HepG2 (cell line): ENCODE results near the gene NDUFA13. TPM values are rescaled to one million over a fixed set of nuclear protein-coding genes. Genes with fewer than 3 reads are reported as not detected.

Experiments
- ATAC-seq: fragments of 200-7000 bp; cut with Tn5 transposase; 3 replicates; pipeline ENCODE4 v1.9.1; 2020; ENCODE audit warnings: mild to moderate bottlenecking, moderate library complexity
- BruUV-seq: library from RNA; stranded (reverse); fragments of 400-500 nt; replicated peaks from 2 replicates; lab custom pipeline; 2021; lab: Mats Ljungman, UMichigan
- CTCF ChIA-PET: fragments of 300-600 bp; formaldehyde crosslinking; extraction: SDS; loops from one replicate; lab custom pipeline; 2021; ENCODE audit warnings: low total read pairs, inconsistent platforms, low intra/inter-chr PET ratio; lab: Yijun Ruan, JAX
- POLR2A ChIA-PET: fragments of 350-600 bp; sonication (Branson Sonifier 250); formaldehyde crosslinking; loops from one replicate; lab custom pipeline; 2020; ENCODE audit warnings: antibody characterized with exemption, inconsistent platforms; lab: Yijun Ruan, JAX
- DNase-seq: peaks from one replicate; pipeline ENCODE4 v3.0.0-alpha.2; 2015; ENCODE audit warnings: low spot score
- FAIRE-seq: peaks from 3 replicates; lab custom pipeline; 2011; peaks lifted over from hg19 to GRCh38; lab: Jason Lieb, UNC
- H2AFZ ChIP-seq: one replicate; pipeline ENCODE4 v1.6.1; 2011; ENCODE audit warnings: low read length, inconsistent platforms
- H3K27ac ChIP-seq: fragments of 300-600 bp; 3 replicates; pipeline ENCODE4 v1.8.0; 2011; ENCODE audit warnings: mixed run types, mild to moderate bottlenecking, mixed read lengths, low read length, inconsistent platforms; ENCODE audit not compliant: insufficient read depth; ENCODE audit errors: extremely low read length
- H3K27me3 ChIP-seq, 2 experiments: fragments of 200-600 bp in 1 of 2; 2 replicates in 1 of 2; 3 replicates in 1 of 2; pipeline versions ENCODE4 v1.6.0 to v1.8.0; 2011; ENCODE audit warnings: low read length in 2 of 2, mild to moderate bottlenecking in 2 of 2, moderate library complexity in 2 of 2, inconsistent platforms in 1 of 2; ENCODE audit not compliant: insufficient read depth in 2 of 2, control insufficient read depth in 1 of 2
- H3K36me3 ChIP-seq, 2 experiments: fragments of 200-600 bp in 1 of 2; replicated peaks in 1 of 2; 2 replicates in 1 of 2; 3 replicates in 1 of 2; pipeline versions ENCODE4 v1.5.1 to v1.8.0; 2011; ENCODE audit warnings: low read length in 2 of 2, inconsistent platforms in 1 of 2; ENCODE audit not compliant: insufficient read depth in 2 of 2, control insufficient read depth in 1 of 2
- H3K4me1 ChIP-seq: 2 replicates; pipeline ENCODE4 v1.5.1; 2012; ENCODE audit warnings: low read length, inconsistent platforms; ENCODE audit not compliant: insufficient read depth
- H3K4me2 ChIP-seq: 2 replicates; pipeline ENCODE4 v1.6.0; 2011; ENCODE audit warnings: low read depth, low read length, inconsistent platforms
- H3K4me3 ChIP-seq, 3 experiments: fragments of 200-600 bp in 1 of 3; sonication (generic), shearing (Covaris generic) in 1 of 3; replicated peaks in 1 of 3; 2 replicates each; pipeline ENCODE4 v1.5.1; 2011 to 2016; ENCODE audit warnings: low read length in 3 of 3, inconsistent platforms in 2 of 3, low read depth in 2 of 3, mild to moderate bottlenecking in 2 of 3, control low read depth in 1 of 3, mixed read lengths in 1 of 3; ENCODE audit not compliant: insufficient read depth in 1 of 3
- H3K79me2 ChIP-seq: one replicate; pipeline ENCODE4 v1.6.1; 2011; ENCODE audit warnings: low read length, inconsistent platforms; ENCODE audit not compliant: insufficient read depth
- H3K9ac ChIP-seq: 2 replicates; pipeline ENCODE4 v1.6.0; 2011; ENCODE audit warnings: mild to moderate bottlenecking, low read depth, low read length, inconsistent platforms; ENCODE audit not compliant: insufficient read depth
- H3K9me3 ChIP-seq: 2 replicates; pipeline ENCODE4 v1.5.1; 2012; ENCODE audit warnings: mild to moderate bottlenecking, low read length
- H4K20me1 ChIP-seq: 2 replicates; pipeline ENCODE4 v1.6.0; 2011; ENCODE audit warnings: inconsistent platforms, mild to moderate bottlenecking, low read length, moderate library complexity; ENCODE audit not compliant: insufficient read depth
- DNMT1 ChIP-seq: sonication (generic); formaldehyde crosslinking; IDR thresholded peaks from 2 replicates; pipeline ENCODE4 v1.5.1; 2020; ENCODE audit warnings: mild to moderate bottlenecking, missing genetic modification reagents
- FOXK1 ChIP-seq: sonication (generic); formaldehyde crosslinking; IDR thresholded peaks from 2 replicates; pipeline ENCODE4 v1.4.0; 2020; ENCODE audit warnings: low read depth, missing genetic modification reagents, borderline replicate concordance
- HNF1B ChIP-seq: sonication (generic); formaldehyde crosslinking; IDR thresholded peaks from 2 replicates; pipeline ENCODE4 v1.5.1; 2020; ENCODE audit warnings: mild to moderate bottlenecking, moderate library complexity, missing genetic modification reagents
- ZNF124 ChIP-seq: sonication (generic); formaldehyde crosslinking; IDR thresholded peaks from 2 replicates; pipeline ENCODE4 v1.4.0; 2020; ENCODE audit warnings: missing genetic modification reagents
- WGBS: methylation state at CpG from one replicate; pipeline ENCODE4 v1.1.6; 2017; ENCODE audit warnings: low lambda C conversion rate; 5-methylcytosine and 5-hydroxymethylcytosine counted together
- in situ Hi-C: cut with HindIII; loops from 2 replicates; pipeline ENCODE4 v1.10.0; 2017; ENCODE audit warnings: low pct_unique_long_range_greater_than_20kb; ENCODE audit not compliant: extremely low pct_ligation_motif_present
- intact Hi-C: fragments of 100-400 bp; cut with micrococcal nuclease; formaldehyde crosslinking; loops from one replicate; pipeline ENCODE4 v1.10.0; 2022; ENCODE audit not compliant: unreplicated experiment
- polyA plus RNA-seq, 8 experiments: library from polyadenylated mRNA; depleted of rRNA in 3 of 8; stranded (reverse) in 7 of 8; unstranded in 1 of 8; fragments of >200 nt; fragmentation: Illumina TruSeq in 4 of 8; extraction: Trizol in 4 of 8; gene quantifications; 2 replicates each; pipeline versions ENCODE4 v1.2.1 to v1.2.3, GENCODE V29; 2011 to 2016; ENCODE audit warnings: low read depth in 4 of 8, missing spikeins in 1 of 8, mixed read lengths in 1 of 8; ENCODE audit not compliant: insufficient read depth in 1 of 8
- total RNA-seq, 5 experiments: library from RNA; depleted of rRNA; stranded (reverse); fragments of >200 nt; fragmentation: Illumina TruSeq; extraction: Trizol; gene quantifications; 2 replicates each; pipeline ENCODE4 v1.2.3, GENCODE V29; 2016; ENCODE audit warnings: low read depth in 1 of 5
- TF ChIP-seq, protein P1 (sequence below): sonication (generic); formaldehyde crosslinking; IDR thresholded peaks from 2 replicates; pipeline ENCODE4 v1.4.0; 2020; ENCODE audit warnings: missing genetic modification reagents

NDUFA13 gene
- total and polyA plus RNA-seq, 2 of the 13 experiments (the other 11 are each of a cell fraction or from before 2014, with no cell fraction given), result 337 to 366 TPM

GRCh38 chr19:19487077-19487949 lies 28.7 kb upstream of the NDUFA13 start:
- no TSS peak for BruUV-seq
- peaks cover 12 to 32% of the 10 kb centered on the region in 2 experiments; a peak in 4 of 5 replicates for H3K36me3 ChIP-seq
- H2AFZ ChIP-seq, result no peak overlapping the region
- DNase-seq (no peak), FAIRE-seq (no peak), ATAC-seq (no peak)
- peak overlapping the region; percentile 4 for H3K27ac ChIP-seq
- H3K4me2 ChIP-seq, result no peak overlapping the region
- H3K9ac ChIP-seq, result no peak overlapping the region
- intact Hi-C loops (loop anchor here (5.0 kb wide), 1 partner anchor 80 kb away; the partner anchor contains the start of gene GATAD2A), in situ Hi-C loops (no loop called here)
- ChIA-PET POLR2A (no interaction called here), CTCF (no interaction called here)
- TF ChIP-seq ZNF124, result no peak
- peaks cover 47% of the 10 kb centered on the region for H3K4me1 ChIP-seq
- peaks cover 6% of the 10 kb centered on the region for H3K79me2 ChIP-seq
- WGBS, result 80% methylated on average over 1 of the region's 9 CpGs
- no peaks in the 10 kb centered on the region for H3K9me3 ChIP-seq
- H4K20me1 ChIP-seq, result peaks cover 3% of the 10 kb centered on the region; the same call in 1 of the 2 replicates
- no peak overlapping the region for H3K4me3 ChIP-seq
- no peaks in the 10 kb centered on the region for H3K27me3 ChIP-seq

GRCh38 chr19:19487950-19488874 lies 27.8 kb upstream of the NDUFA13 start:
- no peaks in the 10 kb centered on the region for H3K9me3 ChIP-seq
- no peaks in the 10 kb centered on the region for H3K27me3 ChIP-seq
- POLR2A ChIA-PET, result no interaction called here
- CTCF ChIA-PET, result interaction anchor here (2.4 kb wide), 1 partner anchor 121 kb away, joined by 33 read pairs; no protein-coding TSS in a partner anchor
- H3K4me1 ChIP-seq, result peaks cover 47% of the 10 kb centered on the region
- intact Hi-C loops (loop anchor here (5.0 kb wide), 1 partner anchor 81 kb away; the partner anchor contains the start of gene GATAD2A), in situ Hi-C loops (no loop called here)
- no peak for DNase-seq
- H3K4me2 ChIP-seq, result no peak overlapping the region
- no peak overlapping the region for H3K9ac ChIP-seq
- WGBS, result 72% methylated on average over 13 of the region's 20 CpGs
- H3K79me2 ChIP-seq, result peaks cover 6% of the 10 kb centered on the region
- H4K20me1 ChIP-seq, result peaks cover 3% of the 10 kb centered on the region; the same call in 1 of the 2 replicates
- ATAC-seq, result peak; percentile 12; the same call in 1 of the 3 replicates
- no peak overlapping the region for H2AFZ ChIP-seq
- no TSS peak for BruUV-seq
- no peak overlapping the region for H3K4me3 ChIP-seq
- peak overlapping the region; percentile 4 for H3K27ac ChIP-seq
- no peak for FAIRE-seq
- peaks cover 15 to 30% of the 10 kb centered on the region in 2 experiments; a peak in 4 of 5 replicates for H3K36me3 ChIP-seq
- TF ChIP-seq, protein P1, sequence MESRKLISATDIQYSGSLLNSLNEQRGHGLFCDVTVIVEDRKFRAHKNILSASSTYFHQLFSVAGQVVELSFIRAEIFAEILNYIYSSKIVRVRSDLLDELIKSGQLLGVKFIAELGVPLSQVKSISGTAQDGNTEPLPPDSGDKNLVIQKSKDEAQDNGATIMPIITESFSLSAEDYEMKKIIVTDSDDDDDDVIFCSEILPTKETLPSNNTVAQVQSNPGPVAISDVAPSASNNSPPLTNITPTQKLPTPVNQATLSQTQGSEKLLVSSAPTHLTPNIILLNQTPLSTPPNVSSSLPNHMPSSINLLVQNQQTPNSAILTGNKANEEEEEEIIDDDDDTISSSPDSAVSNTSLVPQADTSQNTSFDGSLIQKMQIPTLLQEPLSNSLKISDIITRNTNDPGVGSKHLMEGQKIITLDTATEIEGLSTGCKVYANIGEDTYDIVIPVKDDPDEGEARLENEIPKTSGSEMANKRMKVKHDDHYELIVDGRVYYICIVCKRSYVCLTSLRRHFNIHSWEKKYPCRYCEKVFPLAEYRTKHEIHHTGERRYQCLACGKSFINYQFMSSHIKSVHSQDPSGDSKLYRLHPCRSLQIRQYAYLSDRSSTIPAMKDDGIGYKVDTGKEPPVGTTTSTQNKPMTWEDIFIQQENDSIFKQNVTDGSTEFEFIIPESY (CRISPR knock-in tag), result peak; percentile 65; the same call in 1 of the 2 replicates
- TF ChIP-seq FOXK1 (CRISPR knock-in tag), result no peak
- TF ChIP-seq DNMT1 (CRISPR knock-in tag), result no peak
- no peak for TF ChIP-seq HNF1B (CRISPR knock-in tag)
